ENCODE results near the gene CFTR.

Gene CFTR

GRCh38 chr7:117606132-117606531 is 126.3 kb downstream of the CFTR start:
- Histone ChIP-seq H3K27me3 (ENCODE audit: insufficient read depth, poor library complexity, severe bottlenecking) (no peaks in the 10 kb centered on the region), H3K27ac (ENCODE audit: poor library complexity, severe bottlenecking) (no peak overlapping the region), H3K4me1 (ENCODE audit: insufficient read depth, poor library complexity, severe bottlenecking) (no peaks in the 10 kb centered on the region), H3K9me3 (ENCODE audit: severe bottlenecking) (no peaks in the 10 kb centered on the region), H3K36me3 (ENCODE audit: low read depth) (no peaks in the 10 kb centered on the region), H3K4me3 (ENCODE audit: severe bottlenecking) (no peak overlapping the region)
- no peak for TF ChIP-seq CTCF (IDR thresholded peaks at IDR 0.05; ENCODE audit: poor library complexity, severe bottlenecking)
- DNase-seq (ENCODE audit: low spot score) (no peak), ATAC-seq (ENCODE audit: low read depth) (no peak)

- Histone ChIP-seq H3K27ac (ENCODE audit: poor library complexity, severe bottlenecking) (no peak overlapping the region), H3K27me3 (ENCODE audit: insufficient read depth, poor library complexity, severe bottlenecking) (no peaks in the 10 kb centered on the region), H3K4me3 (ENCODE audit: severe bottlenecking) (no peak overlapping the region), H3K4me1 (ENCODE audit: insufficient read depth, poor library complexity, severe bottlenecking) (no peaks in the 10 kb centered on the region), H3K9me3 (ENCODE audit: severe bottlenecking) (no peaks in the 10 kb centered on the region), H3K36me3 (ENCODE audit: low read depth) (no peaks in the 10 kb centered on the region)
- no peak for DNase-seq (ENCODE audit: low spot score)
- no peak for ATAC-seq (ENCODE audit: low read depth)
- TF ChIP-seq CTCF (IDR thresholded peaks at IDR 0.05; ENCODE audit: poor library complexity, severe bottlenecking), result no peak
Measured at GRCh38 chr7:117610396-117610795, 130.6 kb downstream of the CFTR start.

- Histone ChIP-seq H3K27ac (ENCODE audit: poor library complexity, severe bottlenecking) (no peak overlapping the region), H3K27me3 (ENCODE audit: insufficient read depth, poor library complexity, severe bottlenecking) (no peaks in the 10 kb centered on the region), H3K36me3 (ENCODE audit: low read depth) (no peaks in the 10 kb centered on the region), H3K4me3 (ENCODE audit: severe bottlenecking) (no peak overlapping the region), H3K9me3 (ENCODE audit: severe bottlenecking) (no peaks in the 10 kb centered on the region), H3K4me1 (ENCODE audit: insufficient read depth, poor library complexity, severe bottlenecking) (no peaks in the 10 kb centered on the region)
- ATAC-seq (ENCODE audit: low read depth), result no peak
- no peak for DNase-seq (ENCODE audit: low spot score)
- TF ChIP-seq CTCF (IDR thresholded peaks at IDR 0.05; ENCODE audit: poor library complexity, severe bottlenecking), result no peak
Measured at GRCh38 chr7:117612637-117613036, 132.8 kb downstream of the CFTR start.

GRCh38 chr7:117616694-117617093 is 136.9 kb downstream of the CFTR start:
- Histone ChIP-seq H3K27ac (ENCODE audit: poor library complexity, severe bottlenecking) (no peak overlapping the region), H3K9me3 (ENCODE audit: severe bottlenecking) (no peaks in the 10 kb centered on the region), H3K4me3 (ENCODE audit: severe bottlenecking) (no peak overlapping the region), H3K36me3 (ENCODE audit: low read depth) (no peaks in the 10 kb centered on the region), H3K27me3 (ENCODE audit: insufficient read depth, poor library complexity, severe bottlenecking) (no peaks in the 10 kb centered on the region), H3K4me1 (ENCODE audit: insufficient read depth, poor library complexity, severe bottlenecking) (peaks cover 3% of the 10 kb centered on the region)
- ATAC-seq (ENCODE audit: low read depth) (no peak), DNase-seq (ENCODE audit: low spot score) (no peak)
- no peak for TF ChIP-seq CTCF (IDR thresholded peaks at IDR 0.05; ENCODE audit: poor library complexity, severe bottlenecking)

DNA sequence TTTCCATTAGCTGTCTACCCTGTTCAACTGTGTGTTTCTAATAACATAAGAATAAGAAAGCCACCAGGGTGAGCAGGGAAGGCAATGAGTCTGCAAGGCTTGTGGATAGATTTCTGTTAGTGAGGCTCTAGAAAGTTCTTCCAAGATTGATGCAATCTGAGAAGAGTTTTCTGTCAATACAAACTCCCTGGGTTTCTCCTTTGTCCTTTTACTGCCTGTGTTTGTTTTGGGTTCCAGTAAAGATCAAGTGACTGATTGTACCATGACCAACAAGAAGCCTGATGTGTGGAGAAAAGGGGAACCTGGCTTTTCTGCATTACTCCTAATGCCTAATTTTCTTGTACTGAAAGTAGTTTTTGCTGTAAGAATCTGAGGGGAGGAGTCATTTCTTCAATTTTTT is 139.9 kb downstream of the CFTR start:
- Histone ChIP-seq H3K27me3 (ENCODE audit: insufficient read depth, poor library complexity, severe bottlenecking) (no peaks in the 10 kb centered on the region), H3K36me3 (ENCODE audit: low read depth) (no peaks in the 10 kb centered on the region), H3K9me3 (ENCODE audit: severe bottlenecking) (no peaks in the 10 kb centered on the region)

More for the DNA sequence above, 139.9 kb downstream of the CFTR start:
- DNase-seq (ENCODE audit: low spot score) (no peak), ATAC-seq (ENCODE audit: low read depth) (no peak)
- no peak for TF ChIP-seq CTCF (IDR thresholded peaks at IDR 0.05; ENCODE audit: poor library complexity, severe bottlenecking)
- H3K27ac ChIP-seq (ENCODE audit: poor library complexity, severe bottlenecking), result no peak overlapping the region
- H3K4me1 ChIP-seq (ENCODE audit: insufficient read depth, poor library complexity, severe bottlenecking), result peaks cover 3% of the 10 kb centered on the region
- H3K4me3 ChIP-seq (ENCODE audit: severe bottlenecking), result no peak overlapping the region

Measured in RWPE2 (cell line).